Activated CD4-positive, alpha-beta memory T cell treated with anti-CD3 and anti-CD28 coated beads for 36 hours (primary cell): ENCODE data around the gene SHISA6. TPM values are rescaled to one million over a fixed set of nuclear protein-coding genes. Genes with fewer than 3 reads are reported as not detected.

ENCODE experiments used
- CTCF ChIA-PET: fragments of 350-600 bp; sonication (Branson Sonifier 250); formaldehyde crosslinking; loops from one replicate; lab custom pipeline; 2021; ENCODE audit warnings: antibody characterized with exemption, inconsistent platforms; lab: Charles Lee
- POLR2A ChIA-PET: fragments of 350-600 bp; sonication (Branson Sonifier 250); formaldehyde crosslinking; loops from one replicate; lab custom pipeline; 2021; ENCODE audit warnings: antibody characterized with exemption; lab: Charles Lee
- DNase-seq: peaks from one replicate; pipeline ENCODE4 v3.0.0-alpha.2; 2020
- H3K27ac Mint-ChIP-seq: one replicate; pipeline ENCODE4 v1.8.0; 2021; ENCODE audit warnings: mixed read lengths
- H3K27me3 Mint-ChIP-seq: one replicate; pipeline ENCODE4 v1.8.0; 2021; ENCODE audit warnings: mixed read lengths
- H3K36me3 Mint-ChIP-seq: one replicate; pipeline ENCODE4 v1.8.0; 2021; ENCODE audit warnings: mixed read lengths
- H3K4me1 Mint-ChIP-seq: one replicate; pipeline ENCODE4 v1.8.0; 2021; ENCODE audit warnings: low read depth, mixed read lengths
- H3K4me3 Mint-ChIP-seq: one replicate; pipeline ENCODE4 v1.8.0; 2021; ENCODE audit warnings: mild to moderate bottlenecking, mixed read lengths
- H3K9me3 Mint-ChIP-seq: one replicate; pipeline ENCODE4 v1.8.0; 2021; ENCODE audit warnings: mixed read lengths
- intact Hi-C: fragments of 100-400 bp; cut with micrococcal nuclease; formaldehyde crosslinking; loops from one replicate; pipeline ENCODE4 v1.15.1; 2023
- total RNA-seq, 2 experiments: library from RNA; stranded (reverse); gene quantifications; one replicate each; pipeline ENCODE4 v1.2.3, GENCODE V29; 2021

SHISA6 gene
- total RNA-seq, 2 experiments from 2014 or later: not detected

DNA sequence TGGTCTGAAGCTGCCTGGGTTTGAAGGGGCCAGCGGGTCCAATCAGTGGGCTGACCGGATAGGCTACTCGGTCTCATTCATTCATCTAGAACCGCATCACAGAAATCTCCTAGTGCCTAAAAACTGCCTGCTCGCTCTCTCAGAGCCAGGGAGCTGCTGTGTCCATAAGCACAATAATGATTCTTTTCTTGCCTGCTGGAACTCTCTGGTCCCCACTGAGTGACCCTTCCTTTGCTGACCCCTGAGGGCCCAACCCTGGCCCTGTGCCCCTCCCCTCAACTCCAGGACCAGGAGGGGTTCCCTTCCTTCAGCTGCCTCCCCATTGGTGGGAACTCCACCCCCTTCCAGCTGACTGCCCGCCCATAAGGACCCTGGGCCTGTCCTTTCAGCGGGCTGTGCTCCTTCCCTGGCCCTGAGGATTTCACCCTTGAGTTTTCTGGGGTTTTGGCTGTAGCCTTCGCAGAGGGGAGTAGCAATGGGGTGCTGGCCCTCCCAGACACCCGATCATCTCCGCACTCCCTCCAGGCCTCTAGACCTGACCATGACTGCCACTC lies 317.7 kb downstream of the SHISA6 start:
- Mint-ChIP-seq H3K36me3 (no peaks in the 10 kb centered on the region), H3K4me3 (no peak overlapping the region), H3K27ac (no peak overlapping the region), H3K27me3 (no peaks in the 10 kb centered on the region), H3K9me3 (peaks cover 2% of the 10 kb centered on the region), H3K4me1 (no peaks in the 10 kb centered on the region)
- no peak for DNase-seq
- CTCF ChIA-PET: no interaction called here
- POLR2A ChIA-PET: no interaction called here
- intact Hi-C loops: no loop called here

DNA sequence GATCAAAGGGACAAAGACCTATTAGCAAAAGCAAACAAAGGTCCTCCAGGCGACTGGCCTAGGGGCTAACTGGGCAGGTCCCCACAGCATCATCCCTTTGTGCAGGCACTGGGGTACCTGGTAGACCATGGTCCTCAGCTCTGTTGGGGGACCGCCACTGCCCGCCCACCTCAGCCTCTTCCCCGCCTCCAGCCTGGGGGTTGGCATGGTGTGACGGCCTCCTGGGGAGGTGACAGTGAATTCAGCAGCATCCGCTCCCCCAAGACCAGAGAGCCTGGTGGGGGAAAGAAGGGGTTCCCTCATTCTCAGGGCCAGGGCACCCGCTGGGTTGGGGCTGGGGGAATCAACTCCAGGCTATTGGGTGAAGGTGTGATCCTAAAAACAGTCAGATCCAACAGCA lies 318.6 kb downstream of the SHISA6 start:
- H3K4me1 Mint-ChIP-seq: no peaks in the 10 kb centered on the region
- DNase-seq: no peak
- intact Hi-C loops: no loop called here
- ChIA-PET POLR2A (no interaction called here), CTCF (no interaction called here)
- H3K27ac Mint-ChIP-seq: no peak overlapping the region
- no peaks in the 10 kb centered on the region for H3K36me3 Mint-ChIP-seq
- peaks cover 2% of the 10 kb centered on the region for H3K9me3 Mint-ChIP-seq
- no peak overlapping the region for H3K4me3 Mint-ChIP-seq
- H3K27me3 Mint-ChIP-seq: no peaks in the 10 kb centered on the region

DNA sequence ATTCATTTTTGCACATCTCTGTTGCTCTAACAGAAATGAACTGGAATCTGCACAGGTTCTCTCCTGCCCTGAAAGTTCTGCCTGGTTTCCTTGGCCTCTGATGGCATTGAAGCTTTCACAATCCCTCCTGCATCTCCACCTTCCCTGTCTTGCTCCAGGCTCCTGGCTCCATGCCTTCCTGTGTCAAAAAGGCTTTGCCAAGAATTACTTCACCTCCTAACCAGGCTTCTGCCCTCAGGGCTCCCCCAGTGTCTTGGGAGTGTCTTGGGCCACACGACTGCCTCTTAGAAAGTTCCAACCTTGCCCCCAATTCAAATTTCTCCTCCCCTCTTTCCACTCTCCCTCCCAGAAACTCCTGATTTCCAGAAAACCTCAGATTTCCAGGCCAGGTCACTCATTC lies 320.3 kb downstream of the SHISA6 start:
- H3K27me3 Mint-ChIP-seq: no peaks in the 10 kb centered on the region
- peaks cover 5% of the 10 kb centered on the region for H3K9me3 Mint-ChIP-seq
- CTCF ChIA-PET: no interaction called here
- H3K36me3 Mint-ChIP-seq: no peaks in the 10 kb centered on the region
- intact Hi-C loops: no loop called here
- POLR2A ChIA-PET: no interaction called here
- H3K4me1 Mint-ChIP-seq: no peaks in the 10 kb centered on the region
- H3K4me3 Mint-ChIP-seq: no peak overlapping the region
- DNase-seq: no peak
- H3K27ac Mint-ChIP-seq: no peak overlapping the region

DNA sequence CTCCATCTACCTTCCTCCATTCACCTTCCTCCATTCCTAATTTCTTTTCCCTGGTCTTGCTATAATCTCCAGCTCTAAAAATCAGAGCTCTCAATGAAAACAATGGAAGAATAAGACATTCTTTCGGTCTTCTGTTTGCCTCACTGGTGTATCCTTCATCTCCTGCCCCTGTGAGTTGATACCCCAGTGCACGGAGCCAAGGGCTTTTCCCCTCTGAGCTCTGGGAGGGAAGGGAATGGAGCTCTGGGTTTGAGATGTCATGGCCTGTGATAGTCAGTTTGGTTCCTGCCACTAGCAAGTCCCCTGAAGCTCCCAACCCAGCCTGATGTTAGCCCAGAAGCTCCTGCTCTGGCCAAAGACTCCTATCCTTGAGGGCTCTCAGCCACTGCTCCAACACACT lies 320.7 kb downstream of the SHISA6 start:
- Mint-ChIP-seq H3K36me3 (no peaks in the 10 kb centered on the region), H3K4me3 (no peak overlapping the region), H3K27me3 (no peaks in the 10 kb centered on the region), H3K4me1 (no peaks in the 10 kb centered on the region), H3K9me3 (peaks cover 5% of the 10 kb centered on the region), H3K27ac (no peak overlapping the region)
- CTCF ChIA-PET: no interaction called here
- POLR2A ChIA-PET: no interaction called here
- intact Hi-C loops: no loop called here
- no peak for DNase-seq

DNA sequence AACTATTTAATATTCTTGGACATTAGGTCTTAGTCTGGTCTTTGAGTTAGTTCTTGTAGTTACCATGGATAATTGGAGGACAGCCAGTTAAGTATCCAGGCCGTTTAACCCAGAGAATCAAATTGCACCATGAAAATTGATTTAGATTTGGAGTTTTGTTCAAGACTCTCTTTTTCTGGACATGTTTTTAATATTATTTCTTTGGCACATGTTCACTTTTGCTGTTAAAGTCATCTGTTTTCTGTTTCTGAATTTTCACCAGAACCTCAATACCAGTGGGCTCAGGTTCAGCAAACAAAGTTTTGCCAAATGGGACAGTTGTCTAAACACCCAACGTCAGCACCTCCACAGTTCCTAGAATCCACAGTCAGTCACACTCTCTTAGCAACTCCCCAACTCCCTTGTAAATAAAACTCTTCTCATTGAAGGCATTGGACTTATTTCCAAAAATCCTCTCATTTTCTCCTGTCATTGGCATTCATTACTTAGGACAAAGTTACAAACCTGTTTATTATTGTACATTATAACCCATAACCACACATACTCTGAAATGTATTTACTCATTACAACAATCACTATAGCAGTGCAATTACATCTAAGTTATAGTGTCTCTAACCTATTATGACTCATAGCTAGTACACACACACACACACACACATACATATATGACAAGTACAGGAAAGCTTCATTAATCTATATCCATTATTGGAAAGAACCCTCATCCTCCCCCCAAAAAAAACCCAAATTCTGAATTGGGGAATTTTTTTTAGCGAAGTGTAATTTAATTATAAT lies 323.8 kb downstream of the SHISA6 start:
- Mint-ChIP-seq H3K4me1 (no peaks in the 10 kb centered on the region), H3K9me3 (peaks cover 5% of the 10 kb centered on the region), H3K36me3 (no peaks in the 10 kb centered on the region), H3K27me3 (no peaks in the 10 kb centered on the region), H3K27ac (no peak overlapping the region), H3K4me3 (no peak overlapping the region)
- intact Hi-C loops: no loop called here
- no peak for DNase-seq
- POLR2A ChIA-PET: no interaction called here
- CTCF ChIA-PET: no interaction called here

DNA sequence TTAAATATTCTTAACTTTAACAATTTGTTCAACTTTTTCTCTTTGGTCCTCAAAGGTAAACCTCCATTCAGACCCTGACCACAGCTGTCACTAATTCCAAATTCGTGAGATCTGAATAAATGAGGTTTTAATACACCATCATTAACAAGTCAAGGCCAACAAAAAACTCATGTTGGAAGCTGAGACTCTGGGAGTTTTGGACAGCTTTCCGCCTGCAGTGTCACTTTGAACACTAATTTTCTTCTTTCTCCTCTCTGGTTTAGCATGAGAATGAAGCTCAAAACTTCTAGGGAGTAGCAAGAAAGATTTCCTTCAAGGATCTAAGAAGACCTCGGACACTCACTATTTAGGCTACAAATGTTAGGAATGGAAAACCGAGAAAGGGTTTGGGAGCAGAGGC lies 324.6 kb downstream of the SHISA6 start:
- ChIA-PET POLR2A (no interaction called here), CTCF (no interaction called here)
- no peaks in the 10 kb centered on the region for H3K4me1 Mint-ChIP-seq
- intact Hi-C loops: no loop called here
- H3K27ac Mint-ChIP-seq: no peak overlapping the region
- H3K36me3 Mint-ChIP-seq: no peaks in the 10 kb centered on the region
- no peaks in the 10 kb centered on the region for H3K27me3 Mint-ChIP-seq
- no peak overlapping the region for H3K4me3 Mint-ChIP-seq
- no peak for DNase-seq
- H3K9me3 Mint-ChIP-seq: peaks cover 5% of the 10 kb centered on the region

DNA sequence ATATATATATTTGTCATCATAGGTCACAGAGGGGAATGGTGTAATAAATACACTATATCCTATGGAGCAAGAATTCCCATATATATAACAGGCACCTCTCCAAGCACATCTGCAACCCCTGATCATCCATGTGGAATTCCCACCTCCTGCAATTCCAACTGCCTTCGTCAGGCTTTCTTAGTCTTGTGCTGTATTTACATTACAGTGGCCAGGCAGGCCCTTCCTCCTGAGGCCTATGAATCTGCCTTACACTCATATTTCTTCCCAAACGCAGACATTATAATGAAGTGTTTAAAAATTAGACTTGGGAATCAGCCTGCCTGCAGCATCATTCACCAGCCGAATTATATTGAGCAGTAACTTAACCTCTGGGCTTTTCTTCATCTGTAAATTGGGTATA lies 338.0 kb downstream of the SHISA6 start:
- POLR2A ChIA-PET: no interaction called here
- Mint-ChIP-seq H3K27me3 (no peaks in the 10 kb centered on the region), H3K27ac (no peak overlapping the region), H3K36me3 (no peaks in the 10 kb centered on the region), H3K4me1 (no peaks in the 10 kb centered on the region), H3K4me3 (no peak overlapping the region), H3K9me3 (no peaks in the 10 kb centered on the region)
- no peak for DNase-seq
- intact Hi-C loops: no loop called here
- CTCF ChIA-PET: no interaction called here

DNA sequence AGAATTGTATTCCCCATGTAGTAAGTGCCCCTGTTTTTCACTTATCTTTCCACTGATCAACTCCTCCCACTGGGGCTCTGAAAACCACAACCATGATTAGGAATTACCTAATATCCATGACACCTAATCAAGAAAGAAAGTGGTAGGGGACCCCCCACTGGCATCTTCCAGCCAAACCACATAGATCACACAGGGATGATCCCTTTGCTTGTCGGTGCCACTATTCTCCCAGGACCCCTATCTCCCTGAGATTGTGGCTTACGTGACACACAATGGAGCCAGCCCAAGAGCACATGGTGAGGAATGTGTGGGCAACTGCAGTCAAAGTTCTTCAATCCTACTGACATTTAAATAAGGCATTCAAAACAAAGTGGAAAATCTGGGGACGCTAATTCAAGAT lies 339.7 kb downstream of the SHISA6 start:
- Mint-ChIP-seq H3K9me3 (no peaks in the 10 kb centered on the region), H3K4me1 (no peaks in the 10 kb centered on the region), H3K4me3 (no peak overlapping the region), H3K36me3 (no peaks in the 10 kb centered on the region), H3K27ac (no peak overlapping the region), H3K27me3 (no peaks in the 10 kb centered on the region)
- ChIA-PET POLR2A (no interaction called here), CTCF (no interaction called here)
- DNase-seq: no peak
- intact Hi-C loops: no loop called here

DNA sequence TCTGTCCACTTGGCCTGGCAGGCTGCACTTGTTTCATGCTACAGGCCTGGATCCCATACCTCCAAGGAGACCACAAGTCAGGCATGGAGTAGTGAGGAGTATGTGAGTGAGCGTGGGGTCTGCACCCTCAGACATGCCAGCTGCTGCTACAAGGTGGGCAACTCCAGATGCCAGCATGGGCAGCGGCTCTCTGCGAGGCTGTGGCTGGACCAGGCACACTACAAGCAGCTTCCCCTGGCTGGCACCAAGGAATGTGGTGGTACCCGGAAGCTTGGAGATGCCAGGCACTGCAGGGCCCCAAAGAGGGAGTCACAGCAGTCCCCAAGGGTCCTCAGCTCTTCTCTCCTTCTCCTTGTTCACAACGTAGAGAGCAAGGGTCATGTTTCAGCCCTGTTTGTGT lies 341.2 kb downstream of the SHISA6 start:
- no peaks in the 10 kb centered on the region for H3K4me1 Mint-ChIP-seq
- intact Hi-C loops: no loop called here
- no peaks in the 10 kb centered on the region for H3K36me3 Mint-ChIP-seq
- ChIA-PET CTCF (interaction anchor here (0.6 kb wide), 1 partner anchor 11 kb away, joined by 3 read pairs; no protein-coding TSS in a partner anchor), POLR2A (no interaction called here)
- no peak for DNase-seq
- H3K27me3 Mint-ChIP-seq: no peaks in the 10 kb centered on the region
- no peak overlapping the region for H3K4me3 Mint-ChIP-seq
- no peak overlapping the region for H3K27ac Mint-ChIP-seq
- no peaks in the 10 kb centered on the region for H3K9me3 Mint-ChIP-seq

DNA sequence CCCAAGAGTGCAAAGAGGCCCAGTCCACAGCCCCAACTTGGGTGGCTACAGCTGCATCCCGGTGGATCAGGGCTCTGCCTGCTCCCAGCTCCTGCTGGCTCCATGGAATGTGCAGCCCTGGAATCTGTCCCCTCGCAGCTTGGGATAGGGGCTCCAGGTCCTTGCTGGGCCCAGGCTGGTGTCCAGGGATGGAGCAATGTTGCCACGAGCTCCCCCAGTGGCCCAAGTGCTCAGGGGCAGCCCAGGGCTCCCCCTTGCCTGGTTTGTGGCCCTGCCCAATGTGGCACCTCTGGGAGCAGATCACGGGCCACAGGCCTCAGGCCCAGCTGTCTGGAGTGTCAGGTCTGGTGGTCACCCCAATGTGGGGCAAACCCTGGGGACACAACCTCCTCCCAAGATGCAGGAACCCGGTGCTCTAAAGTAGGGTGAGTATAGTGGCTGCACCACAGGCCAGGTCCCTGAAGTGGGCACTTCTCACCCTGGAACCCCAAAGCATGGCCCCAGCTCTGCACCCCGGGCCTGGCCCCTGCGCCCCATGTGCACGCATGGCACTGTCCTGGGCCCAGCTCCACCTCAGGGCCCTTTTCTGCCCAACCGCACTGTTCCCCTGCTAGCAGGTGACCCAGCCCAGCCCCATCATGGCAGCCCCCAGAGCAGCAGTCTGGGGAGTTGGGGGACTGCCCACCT lies 342.4 kb downstream of the SHISA6 start:
- POLR2A ChIA-PET: no interaction called here
- intact Hi-C loops: no loop called here
- Mint-ChIP-seq H3K27me3 (no peaks in the 10 kb centered on the region), H3K4me1 (no peaks in the 10 kb centered on the region), H3K36me3 (no peaks in the 10 kb centered on the region), H3K9me3 (no peaks in the 10 kb centered on the region), H3K27ac (no peak overlapping the region), H3K4me3 (no peak overlapping the region)
- DNase-seq: no peak
- CTCF ChIA-PET: no interaction called here

DNA sequence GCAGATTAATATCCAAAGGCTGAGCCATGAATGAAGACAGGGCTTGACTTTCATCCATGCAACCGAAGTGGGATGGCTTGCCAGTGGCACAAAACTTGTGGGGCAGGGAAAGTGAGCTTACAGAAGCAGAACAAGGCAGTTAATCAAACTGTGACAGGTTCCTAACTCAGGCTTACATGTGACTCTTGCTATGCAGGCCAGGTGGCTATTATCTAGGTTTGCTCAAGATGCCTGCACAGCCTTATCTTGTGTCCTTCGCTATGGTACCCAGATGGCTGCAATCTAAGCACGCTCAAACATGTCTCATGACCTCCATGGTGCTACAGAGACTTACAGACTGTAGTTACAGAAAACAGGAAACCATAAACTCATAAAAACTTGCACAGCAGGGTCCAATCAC lies 348.7 kb downstream of the SHISA6 start:
- no peaks in the 10 kb centered on the region for H3K4me1 Mint-ChIP-seq
- no peaks in the 10 kb centered on the region for H3K27me3 Mint-ChIP-seq
- intact Hi-C loops: no loop called here
- no peak for DNase-seq
- POLR2A ChIA-PET: no interaction called here
- peaks cover 5% of the 10 kb centered on the region for H3K9me3 Mint-ChIP-seq
- CTCF ChIA-PET: no interaction called here
- H3K4me3 Mint-ChIP-seq: no peak overlapping the region
- no peak overlapping the region for H3K27ac Mint-ChIP-seq
- H3K36me3 Mint-ChIP-seq: no peaks in the 10 kb centered on the region

DNA sequence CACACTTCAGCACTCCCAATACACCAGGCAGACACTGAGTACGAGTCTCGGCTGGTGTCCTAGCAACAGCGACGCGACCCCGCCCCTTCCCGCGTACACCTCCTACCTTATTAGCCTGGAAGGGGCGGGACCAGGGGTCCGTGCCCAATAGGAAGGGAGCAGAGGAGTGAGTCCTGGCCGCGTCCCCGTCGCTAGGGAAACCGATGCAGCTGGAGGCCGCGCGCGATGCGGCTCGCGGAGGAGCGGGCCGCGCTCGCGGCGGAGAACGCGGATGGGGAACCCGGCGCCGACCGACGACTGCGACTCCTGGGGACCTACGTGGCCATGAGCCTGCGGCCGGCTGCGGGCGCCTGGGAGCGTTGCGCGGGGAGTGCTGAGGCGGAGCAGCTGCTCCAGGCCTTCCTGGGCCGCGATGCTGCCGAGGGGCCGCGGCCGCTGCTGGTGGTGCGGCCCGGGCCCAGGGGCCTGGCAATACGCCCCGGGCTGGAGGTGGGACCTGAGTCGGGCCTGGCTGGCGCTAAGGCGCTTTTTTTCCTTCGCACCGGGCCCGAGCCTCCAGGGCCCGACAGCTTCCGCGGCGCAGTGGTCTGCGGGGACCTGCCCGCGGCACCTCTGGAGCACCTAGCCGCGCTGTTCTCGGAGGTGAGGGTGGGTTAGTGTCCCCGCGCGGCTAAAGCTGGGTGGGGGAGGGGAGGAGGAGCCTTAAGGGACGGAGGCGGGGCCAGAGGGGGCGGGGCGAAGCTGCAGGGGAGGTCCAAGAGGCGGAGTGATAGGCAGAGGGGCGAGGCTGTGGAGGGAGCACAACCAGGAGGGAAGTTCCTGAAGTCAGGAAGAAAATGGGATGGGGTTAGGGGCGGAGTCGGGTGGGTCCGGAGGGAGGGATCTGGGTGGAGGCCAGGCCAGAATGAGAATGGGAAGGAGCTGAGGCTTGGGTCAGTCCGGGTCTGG lies 357.5 kb downstream of the SHISA6 start, which contains the start of gene DNAH9:
Gene DNAH9 (plus strand): TSS at position 197 of the 948 bp plus-strand sequence. CDS start 29 bp downstream, at position 226.
- intact Hi-C loops: no loop called here
- no peaks in the 10 kb centered on the region for H3K36me3 Mint-ChIP-seq
- H3K27me3 Mint-ChIP-seq: peaks cover 13% of the 10 kb centered on the region
- H3K27ac Mint-ChIP-seq: no peak within 1 kb of the TSS
- H3K9me3 Mint-ChIP-seq: no peaks in the 10 kb centered on the region
- peaks cover 7% of the 10 kb centered on the region for H3K4me1 Mint-ChIP-seq
- ChIA-PET POLR2A (no interaction called here), CTCF (no interaction called here)
- DNase-seq: peak; percentile 23
- H3K4me3 Mint-ChIP-seq: no peak within 1 kb of the TSS
